CD1c-positive myeloid dendritic cell (primary cell): Measurements from ENCODE around the gene RBM17.
"Not testable (repeated sequence)": the region's sequence is repeated elsewhere in the genome, so short reads cannot be mapped to it uniquely, and the experiment has no call there.

Experiments used
- DNase-seq: peaks from one replicate; pipeline ENCODE4 v3.0.0-alpha.2; 2016; ENCODE audit errors: extremely low spot score

The RBM17 gene

DNA sequence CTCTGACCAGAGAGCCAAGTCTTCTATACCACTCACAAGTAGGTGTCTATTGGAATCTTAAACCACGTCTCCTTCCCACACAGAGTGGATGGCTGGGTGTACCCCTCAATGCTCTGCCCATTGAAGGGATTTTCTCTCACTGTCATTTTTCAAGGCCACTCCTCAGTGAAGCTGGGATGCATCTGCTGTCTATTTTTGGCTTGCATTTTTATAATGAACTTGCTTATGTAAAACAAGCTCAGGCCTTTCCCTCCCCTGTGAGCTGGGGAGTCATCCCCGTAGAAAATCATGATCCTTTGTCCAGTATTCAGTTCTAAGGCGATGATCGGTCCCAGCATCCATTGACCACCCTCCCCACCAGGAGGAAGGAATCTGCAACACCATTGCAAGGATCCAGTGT is 9.8 kb upstream of the RBM17 start:
- DNase-seq: no peak

- DNase-seq: no peak
These were observed 8.3 kb upstream of the RBM17 start for GRCh38 chr10:6080417-6080973.

- no peak for DNase-seq
These were observed 6.1 kb upstream of the RBM17 start for GRCh38 chr10:6082496-6083395.

DNA sequence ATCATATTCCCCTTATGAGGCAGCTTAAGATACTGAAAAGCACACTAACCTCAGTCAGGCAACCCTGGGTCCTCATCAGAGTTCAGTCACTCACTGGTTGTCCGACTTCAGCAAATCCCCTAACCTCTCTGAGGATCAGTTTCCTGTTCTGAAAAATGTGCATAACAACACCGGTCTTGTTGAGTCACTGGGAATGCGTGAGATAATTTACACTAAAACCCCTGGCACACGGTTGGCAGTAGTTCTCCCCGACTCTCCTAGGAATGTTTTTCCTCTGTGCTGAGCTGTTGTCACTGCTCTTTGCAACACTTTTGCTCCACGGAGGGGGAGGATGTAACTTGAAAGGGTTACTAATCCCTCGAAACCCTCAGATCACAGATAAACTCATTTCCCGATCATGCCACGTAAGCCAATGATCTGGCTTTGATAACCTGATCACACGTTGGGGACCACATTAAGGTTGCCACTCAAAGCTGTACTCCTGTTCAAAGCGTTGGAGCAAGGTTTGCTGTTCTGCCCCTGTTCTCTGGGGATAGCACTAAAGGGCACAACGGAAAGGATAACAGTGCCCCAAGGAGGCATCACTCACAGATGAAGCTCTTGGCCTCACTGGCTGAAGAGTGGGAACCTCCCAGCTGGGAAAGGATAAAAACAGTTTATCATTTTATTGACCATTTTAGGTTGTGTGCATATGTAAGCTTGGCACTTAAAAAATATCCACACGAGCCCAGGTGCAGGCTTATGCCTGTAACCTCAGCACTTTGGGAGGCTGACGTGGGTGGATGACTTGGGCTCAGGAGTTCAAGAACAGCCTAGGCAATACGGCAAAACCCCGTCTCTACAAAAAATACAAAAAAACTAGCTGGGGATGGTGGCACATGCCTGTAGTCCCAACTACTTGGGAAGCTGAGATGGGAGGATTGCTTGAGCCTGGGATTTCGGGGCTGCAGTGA is 5.0 kb upstream of the RBM17 start:
- DNase-seq: no peak

DNA sequence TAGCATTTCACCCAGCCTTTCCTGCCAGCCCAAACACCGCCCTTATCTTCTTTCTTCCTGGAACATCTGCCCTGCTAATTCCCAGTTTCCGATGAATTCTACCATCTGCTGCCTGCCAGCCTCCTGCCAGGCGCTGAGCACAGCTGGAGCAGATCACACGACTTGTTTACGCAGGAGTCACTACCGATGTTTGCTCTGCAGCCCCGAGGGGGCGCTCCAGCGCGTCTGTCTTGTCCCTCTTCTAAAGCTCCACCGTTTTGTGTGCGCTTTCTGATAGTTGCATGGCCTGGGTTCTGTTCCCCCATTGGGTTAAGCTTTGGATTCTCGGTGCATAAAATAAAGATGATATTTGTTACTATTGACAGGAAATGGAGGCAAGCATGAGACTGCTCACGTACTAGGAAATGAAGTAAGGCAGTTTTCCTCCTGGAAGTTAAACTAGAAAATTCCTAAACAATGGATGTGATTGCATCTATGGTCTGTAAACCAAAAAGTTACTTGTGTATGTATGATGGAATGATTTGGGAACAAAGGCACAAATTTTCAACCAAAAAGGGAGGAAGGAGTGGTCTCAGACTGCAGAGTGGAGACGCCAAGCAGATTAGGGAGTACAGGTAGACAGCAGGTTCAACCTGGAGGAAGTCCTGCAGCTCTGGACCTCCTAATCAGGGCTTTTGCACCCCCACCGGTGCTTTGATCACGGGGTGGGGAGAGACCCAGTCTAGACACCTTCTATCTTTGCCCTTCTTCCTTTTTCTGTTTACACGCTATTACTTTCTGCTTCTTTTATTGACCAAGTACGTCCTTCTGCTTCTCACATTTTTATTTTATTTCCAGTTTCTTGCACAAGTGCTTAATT is 2.2 kb upstream of the RBM17 start:
- peak; percentile 89 for DNase-seq

- DNase-seq: peak; percentile 24
These were observed 743 bp downstream of the RBM17 start for GRCh38 chr10:6089334-6090219.

DNA sequence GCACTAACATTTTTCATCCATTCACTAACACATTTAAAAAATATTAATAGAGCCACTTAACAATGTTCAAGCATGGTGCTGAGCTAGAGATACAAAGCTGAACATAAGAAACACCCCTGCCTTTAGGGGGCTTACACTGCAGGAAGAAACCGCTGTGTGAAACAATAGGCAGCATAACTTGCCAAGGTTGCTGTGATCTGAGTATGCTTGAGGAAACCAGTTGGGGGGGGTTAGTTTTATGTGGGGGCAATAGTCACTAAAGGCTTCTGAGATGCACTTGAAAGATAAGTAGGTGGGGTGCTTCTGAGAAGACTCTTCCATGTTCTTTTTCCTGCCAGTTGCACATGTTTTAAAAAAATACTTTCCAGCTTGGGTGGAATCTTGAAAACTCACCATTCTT is 2.8 kb downstream of the RBM17 start:
- DNase-seq: no peak

GRCh38 chr10:6092731-6093130 is 3.9 kb downstream of the RBM17 start:
- no peak for DNase-seq

- no peak for DNase-seq
These were observed 7.2 kb downstream of the RBM17 start for GRCh38 chr10:6095810-6096570.

DNA sequence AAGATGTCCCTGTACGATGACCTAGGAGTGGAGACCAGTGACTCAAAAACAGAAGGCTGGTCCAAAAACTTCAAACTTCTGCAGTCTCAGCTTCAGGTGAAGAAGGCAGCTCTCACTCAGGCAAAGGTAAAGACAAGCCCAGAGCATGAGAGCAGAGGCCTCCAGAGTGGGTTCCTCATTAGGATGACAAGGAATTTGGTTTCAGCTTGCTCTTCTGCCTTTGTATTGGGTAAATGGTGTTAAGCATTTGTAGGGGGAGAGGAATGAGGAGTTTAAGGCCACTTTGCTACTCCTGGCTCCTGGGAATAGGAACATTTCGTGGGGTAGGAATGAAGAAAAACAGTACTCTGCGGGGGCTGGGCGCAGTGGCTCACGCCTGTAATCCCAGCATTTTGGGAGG is 8.2 kb downstream of the RBM17 start:
- DNase-seq: no peak

DNA sequence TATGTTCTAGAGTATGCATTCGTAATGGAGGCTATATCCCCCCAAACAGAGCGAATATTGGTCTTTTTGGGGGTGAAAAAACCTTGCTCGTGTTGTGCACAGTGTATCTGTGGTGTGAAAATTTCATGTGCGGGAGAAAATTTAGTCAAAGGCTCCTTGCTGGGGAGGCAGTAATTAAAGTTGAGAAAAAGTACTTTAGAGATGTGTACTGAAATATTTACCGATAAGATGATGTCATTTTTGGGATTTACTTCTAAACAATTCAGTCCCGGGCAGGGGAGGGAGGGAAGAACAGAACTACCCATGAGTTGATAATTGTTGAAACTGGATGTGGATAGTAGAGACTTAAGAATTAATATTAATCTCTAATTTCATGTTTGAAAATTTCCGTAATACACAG is 9.3 kb downstream of the RBM17 start:
- DNase-seq: no peak

GRCh38 chr10:6100370-6100769 is 11.5 kb downstream of the RBM17 start:
- no peak for DNase-seq

DNA sequence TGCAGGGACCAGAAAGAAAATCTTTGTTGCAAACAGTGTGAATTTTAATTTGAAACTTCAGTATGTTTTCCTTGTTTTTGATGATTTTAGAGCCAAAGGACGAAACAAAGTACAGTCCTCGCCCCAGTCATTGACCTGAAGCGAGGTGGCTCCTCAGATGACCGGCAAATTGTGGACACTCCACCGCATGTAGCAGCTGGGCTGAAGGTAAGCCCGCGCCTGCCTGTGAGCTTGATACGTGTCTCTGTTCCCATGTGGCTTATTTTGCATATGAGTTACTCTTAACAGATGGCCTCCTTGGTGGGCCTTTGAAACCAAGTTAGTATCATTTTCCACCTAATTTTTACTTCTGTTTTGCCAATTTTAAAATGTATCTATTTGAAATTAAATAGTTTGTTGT is 12.3 kb downstream of the RBM17 start:
- no peak for DNase-seq

DNA sequence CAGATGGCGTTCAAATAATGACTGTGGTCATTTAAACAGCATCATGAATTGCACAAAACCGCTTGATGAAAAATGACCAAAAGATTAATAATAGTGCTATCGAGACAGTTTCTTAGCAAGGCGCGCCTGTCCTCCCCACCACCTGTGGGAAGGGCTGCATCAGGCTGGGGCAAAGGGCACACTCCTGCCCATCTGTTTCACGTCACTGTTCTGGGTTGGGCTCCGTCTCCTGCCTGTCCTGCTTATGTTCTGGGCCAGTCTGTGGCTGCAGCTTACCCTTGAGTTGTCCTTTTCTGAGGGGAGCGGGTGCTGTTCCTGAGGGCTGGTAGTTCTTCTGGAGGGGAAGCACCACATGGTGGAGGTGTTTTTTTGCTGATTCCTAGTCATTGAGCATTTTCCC is 13.3 kb downstream of the RBM17 start:
- no peak for DNase-seq

- no peak for DNase-seq
These were observed 14.8 kb downstream of the RBM17 start for GRCh38 chr10:6103591-6103990.

GRCh38 chr10:6107616-6108015 is 18.8 kb downstream of the RBM17 start:
- DNase-seq: not testable (repeated sequence)

- DNase-seq: no peak
These were observed 19.2 kb downstream of the RBM17 start for GRCh38 chr10:6108072-6108471.

DNA sequence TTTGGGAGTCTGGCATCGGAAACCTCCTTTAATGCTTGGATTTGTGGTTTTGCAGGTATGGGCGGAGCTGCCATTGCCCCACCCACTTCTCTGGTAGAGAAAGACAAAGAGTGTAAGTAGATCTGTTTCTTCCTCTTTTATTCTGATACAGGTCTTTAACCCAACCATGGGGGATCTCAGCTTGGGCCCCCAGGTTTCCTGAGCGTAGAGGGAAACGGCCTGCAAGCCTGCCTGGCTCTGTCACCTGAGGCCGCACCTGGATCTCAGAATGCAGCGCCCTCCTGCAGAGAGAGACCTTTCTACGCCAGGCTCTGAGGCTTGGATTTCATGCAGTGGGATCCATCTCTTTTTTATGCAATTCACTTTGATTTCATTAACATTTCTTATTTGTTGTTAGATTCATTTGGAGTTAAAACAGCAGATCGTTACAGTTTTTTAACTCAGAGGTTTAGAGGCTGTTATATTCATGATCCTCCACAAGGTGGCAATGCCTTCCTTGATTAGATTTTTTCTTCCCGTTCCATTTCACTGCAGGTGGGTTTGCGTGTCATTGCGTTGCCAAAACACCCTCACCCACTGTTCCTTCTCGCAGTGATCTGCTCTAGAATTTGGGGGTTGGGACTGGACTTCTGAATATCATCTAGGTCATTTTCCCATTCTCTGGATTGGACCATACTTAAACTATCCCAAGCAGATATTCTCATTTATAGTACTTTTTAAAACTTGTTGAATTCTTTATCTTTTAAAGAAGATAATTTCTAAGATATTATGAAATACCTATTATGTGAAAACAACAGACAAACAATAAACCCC is 20.0 kb downstream of the RBM17 start:
- peak; percentile 68 for DNase-seq

GRCh38 chr10:6109444-6109775 is 20.6 kb downstream of the RBM17 start:
- no peak for DNase-seq
